ENCODE results near the gene MYL6B.

- TF ChIP-seq CTCF (conservative IDR thresholded peaks at IDR 0.05; ENCODE audit: low read depth, low read length) (no peak), EZH2 (IDR thresholded peaks at IDR 0.05; ENCODE audit: low read length, unreplicated experiment) (no peak), EZH2phosphoT487 (IDR thresholded peaks at IDR 0.05; ENCODE audit: borderline replicate concordance, low read length) (no peak)
These were observed 23.6 kb upstream of the MYL6B start for GRCh38 chr12:56128670-56129205.
